ENCODE results near the gene HDHD3.

The HDHD3 gene

GRCh38 chr9:113328045-113328782 is 48.6 kb downstream of the HDHD3 start:
- no peak for DNase-seq (ENCODE audit: low spot score)

DNA sequence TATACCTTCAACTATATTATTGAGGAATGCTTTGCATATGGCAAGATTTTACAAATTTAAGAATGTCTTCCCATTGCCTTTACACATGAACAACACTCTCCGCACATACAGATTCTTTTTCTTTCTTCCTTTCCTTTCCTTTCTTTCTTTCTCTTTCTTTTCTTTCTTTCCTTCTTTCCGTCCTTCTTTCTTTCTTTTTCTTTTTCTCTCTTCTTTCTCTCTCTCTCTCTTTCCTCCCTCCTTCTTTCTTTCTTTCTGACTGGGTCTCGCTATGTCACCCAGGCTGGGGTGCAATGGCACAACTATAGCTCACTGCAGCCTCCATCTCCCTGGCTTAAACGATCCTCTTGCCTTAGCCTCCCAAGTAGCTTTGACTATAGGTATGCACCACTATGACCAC is 50.6 kb downstream of the HDHD3 start:
- no peak for DNase-seq (ENCODE audit: low spot score)

All from AG08395 (cell line).